GM18502 (cell line): ENCODE results near the gene BTBD9.
A peak's percentile ranks its signal among the peaks of the same experiment; 100 is the strongest.

ENCODE experiments used
- ATAC-seq: cut with Tn5 transposase; IDR thresholded peaks from one replicate; pipeline ENCODE4 v1.9.1; 2021; ENCODE audit warnings: mild to moderate bottlenecking; ENCODE audit not compliant: unreplicated experiment, poor library complexity

The BTBD9 gene

GRCh38 chr6:38319256-38320212 lies 320.2 kb downstream of the BTBD9 start:
- ATAC-seq = no peak

DNA sequence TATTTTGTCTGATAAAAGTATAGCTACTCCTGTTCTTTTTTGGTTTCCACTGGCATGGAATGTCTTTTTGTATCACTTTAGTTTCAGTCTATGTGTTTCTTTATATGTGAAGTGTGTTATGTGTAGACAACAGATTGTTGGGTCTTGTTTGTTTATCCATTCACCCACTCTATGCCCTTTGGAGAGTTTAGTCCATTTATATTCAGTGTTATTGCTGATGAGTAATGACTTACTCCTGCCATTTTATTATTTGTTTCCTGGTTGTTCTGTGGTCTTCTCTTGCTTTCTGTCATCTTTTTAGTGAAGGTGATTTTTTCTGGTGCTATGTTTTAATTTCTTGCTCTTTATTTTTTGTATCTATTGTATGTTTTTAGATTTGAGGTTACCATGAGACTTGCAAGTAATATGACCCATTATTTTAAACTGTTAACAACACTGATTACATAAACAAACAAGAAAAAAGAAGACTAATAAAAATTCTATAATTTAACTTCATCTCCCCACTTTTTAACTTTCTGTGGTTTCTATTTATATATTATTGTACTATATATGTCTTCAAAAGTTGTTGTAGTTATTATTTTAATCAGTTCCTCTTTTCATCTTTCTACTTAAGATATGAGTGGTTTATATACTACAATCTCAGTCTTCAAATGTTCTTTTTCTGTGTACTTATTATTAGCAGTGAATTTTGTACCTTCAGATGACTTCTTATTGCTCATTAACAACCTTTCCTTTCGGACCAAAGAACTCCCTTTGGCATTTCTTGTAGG lies 323.4 kb downstream of the BTBD9 start:
- ATAC-seq = peak; percentile 71

DNA sequence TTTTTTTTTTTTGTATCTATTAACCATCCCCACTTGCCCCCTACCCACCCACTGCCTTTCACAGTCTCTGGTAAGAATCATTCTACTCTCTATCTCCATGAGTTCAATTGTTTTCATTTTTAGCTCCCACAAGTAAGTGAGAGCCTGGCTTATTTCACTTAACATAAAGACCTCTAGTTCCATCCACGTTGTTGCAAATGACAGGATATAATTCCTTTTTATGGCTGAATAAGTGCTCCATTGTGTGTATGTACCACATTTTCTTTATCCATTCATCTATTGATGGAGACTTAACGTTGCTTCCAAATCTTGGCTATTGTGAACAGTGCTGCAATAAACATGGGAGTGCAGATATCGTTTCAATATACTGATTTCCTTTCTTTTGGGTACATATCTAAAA lies 328.5 kb downstream of the BTBD9 start:
- ATAC-seq = no peak

GRCh38 chr6:38310061-38310460 lies 329.7 kb downstream of the BTBD9 start:
- ATAC-seq = no peak

DNA sequence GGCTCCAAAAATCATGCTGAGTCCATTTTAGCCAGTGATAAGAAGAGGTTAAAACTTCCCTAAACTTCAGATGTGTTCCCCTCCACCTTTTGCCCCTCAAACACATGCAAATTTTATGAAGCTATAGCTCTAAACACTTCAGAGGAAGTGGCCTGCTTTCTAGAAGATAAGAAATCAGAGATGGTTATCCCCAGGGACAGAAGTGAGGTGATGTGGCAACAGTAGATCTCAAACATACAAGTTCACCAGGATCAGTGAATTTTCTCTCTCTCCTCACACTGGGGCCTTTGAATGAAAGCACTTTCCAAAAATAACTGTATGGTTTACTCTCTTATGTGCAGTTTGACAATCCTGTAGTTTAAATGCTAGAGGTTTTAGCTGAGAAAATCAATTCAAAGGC lies 332.0 kb downstream of the BTBD9 start:
- peak; percentile 85 for ATAC-seq

- no peak for ATAC-seq
Measured at GRCh38 chr6:38306931-38307330, 332.8 kb downstream of the BTBD9 start.

- ATAC-seq = no peak
Measured at GRCh38 chr6:38305995-38306681, 333.6 kb downstream of the BTBD9 start.

- ATAC-seq = no peak
Measured at GRCh38 chr6:38302838-38303237, 336.9 kb downstream of the BTBD9 start.

- ATAC-seq = no peak
Measured at GRCh38 chr6:38302081-38302480, 337.6 kb downstream of the BTBD9 start.

GRCh38 chr6:38290133-38290799 lies 349.5 kb downstream of the BTBD9 start:
- no peak for ATAC-seq

GRCh38 chr6:38287487-38287886 lies 352.2 kb downstream of the BTBD9 start:
- ATAC-seq = no peak

DNA sequence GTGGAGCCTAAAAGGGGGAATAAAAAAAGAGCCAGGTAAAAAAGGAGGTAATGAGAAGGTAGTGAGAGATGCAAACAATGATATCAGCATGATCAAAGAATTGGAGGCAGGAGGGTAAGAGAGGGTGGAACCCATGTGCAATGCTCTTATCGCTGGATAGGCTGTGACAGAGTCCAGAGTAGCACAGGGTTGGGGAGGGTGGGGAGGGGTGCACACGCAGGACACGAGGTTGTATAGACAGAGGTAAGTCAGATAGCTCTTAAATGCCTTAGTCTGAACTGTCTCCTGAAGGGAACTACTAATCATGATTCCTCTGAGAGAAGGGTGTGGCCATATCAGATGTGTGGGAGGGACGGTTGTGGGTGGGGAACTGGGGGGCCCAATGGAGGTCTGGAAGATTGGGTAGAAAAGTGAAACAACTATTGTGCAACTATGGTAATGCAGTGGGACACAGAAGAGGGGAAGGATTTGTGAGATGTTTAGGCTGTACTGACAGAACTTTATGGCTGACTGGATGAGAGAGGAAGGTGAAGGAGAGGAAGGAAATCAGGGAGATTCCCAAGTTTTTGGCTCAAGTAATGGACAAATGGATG lies 354.8 kb downstream of the BTBD9 start:
- ATAC-seq = no peak

DNA sequence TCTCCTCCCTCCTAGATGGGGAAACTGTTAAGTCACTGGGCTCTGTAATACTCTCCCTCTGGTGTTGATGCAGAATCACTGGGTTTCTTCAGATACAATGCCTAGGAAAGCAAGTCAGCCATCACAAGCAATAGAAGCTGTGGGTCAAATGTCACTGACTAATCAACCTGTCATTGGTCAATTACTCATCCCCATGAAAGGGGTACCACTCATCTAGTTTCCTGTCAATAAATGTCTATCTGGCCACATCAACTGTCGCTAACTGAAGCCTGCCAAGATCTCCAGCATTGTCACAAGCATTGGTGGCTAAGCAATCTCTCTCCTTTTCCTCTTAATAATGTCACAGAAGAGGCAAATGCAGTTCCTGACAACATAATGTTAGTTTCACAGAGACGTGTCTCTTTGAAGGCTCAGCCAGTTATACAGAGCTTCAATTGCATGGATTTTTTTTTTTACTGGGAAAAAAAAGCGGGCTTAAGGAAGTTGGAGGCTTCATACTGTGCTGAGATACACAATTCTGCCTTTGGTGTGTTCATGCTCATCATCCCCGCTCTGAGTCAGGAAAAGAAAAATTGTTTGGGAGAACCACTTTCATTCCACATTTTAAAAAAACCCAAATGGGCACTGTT lies 355.9 kb downstream of the BTBD9 start:
- no peak for ATAC-seq

GRCh38 chr6:38282911-38283310 lies 356.8 kb downstream of the BTBD9 start:
- no peak for ATAC-seq

DNA sequence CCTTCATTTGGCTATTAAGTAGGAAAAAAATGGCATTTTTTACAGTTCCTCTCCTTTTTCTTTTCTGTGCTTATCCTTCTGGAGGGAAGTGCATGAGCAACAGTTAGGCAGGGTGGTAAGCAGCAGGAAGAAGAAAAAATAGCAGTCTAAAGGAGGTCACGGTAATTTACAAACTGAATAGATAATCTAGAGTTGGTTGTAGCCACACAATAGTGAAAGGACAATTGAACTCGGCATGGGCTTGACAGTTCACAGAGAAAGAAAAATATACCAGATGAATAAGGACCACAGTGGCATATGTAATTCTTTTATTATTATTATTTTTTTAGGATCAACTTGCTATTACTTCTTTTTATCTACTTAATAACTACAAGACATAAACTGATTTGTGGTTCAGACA lies 358.6 kb downstream of the BTBD9 start:
- no peak for ATAC-seq

DNA sequence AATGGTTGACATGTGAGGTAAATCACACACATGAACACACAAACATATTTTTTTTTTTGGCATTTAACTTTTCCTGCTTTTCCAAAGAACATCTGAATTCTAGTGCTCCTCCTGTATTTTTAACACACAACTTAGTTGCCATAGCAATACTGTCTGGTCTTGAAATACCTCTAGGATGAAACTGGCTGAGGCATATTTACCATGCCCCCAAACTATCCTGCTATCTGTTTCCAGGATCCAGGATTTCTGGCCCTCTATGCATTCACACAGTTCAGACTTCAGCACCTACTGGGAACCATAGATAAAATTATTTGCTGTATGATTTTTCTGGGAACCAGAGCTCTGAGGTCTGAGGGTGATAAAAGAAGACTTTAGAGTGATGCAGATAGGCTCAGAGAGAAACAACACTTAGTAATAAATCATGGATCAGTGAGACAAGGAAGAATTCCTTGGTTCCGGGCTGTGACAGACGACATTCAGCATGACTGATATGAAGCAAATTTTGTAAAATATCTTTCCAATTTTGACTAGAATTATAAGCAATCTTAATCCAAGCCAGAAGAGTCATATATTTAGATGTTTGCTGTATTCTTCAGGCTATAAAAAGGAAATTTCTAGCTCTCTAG lies 359.7 kb downstream of the BTBD9 start:
- no peak for ATAC-seq

GRCh38 chr6:38279423-38279822 lies 360.3 kb downstream of the BTBD9 start:
- ATAC-seq = no peak

DNA sequence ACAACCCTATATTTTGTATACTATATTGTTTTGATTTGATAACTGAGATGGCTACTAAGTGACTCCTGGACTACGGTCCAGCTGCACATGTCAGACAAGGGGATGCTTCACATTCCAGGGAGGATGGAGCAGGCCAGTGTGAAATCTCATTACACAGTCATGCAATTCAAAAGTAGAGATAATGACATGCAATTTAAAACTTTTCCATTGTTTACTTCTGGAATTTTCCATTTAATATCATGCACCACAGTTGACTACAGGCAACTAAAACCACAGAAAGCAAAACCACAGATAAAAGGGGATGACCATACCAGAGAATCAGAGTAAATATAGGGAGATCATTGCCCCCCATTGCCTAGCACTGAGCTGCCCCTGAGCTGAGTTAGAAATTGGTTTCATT lies 366.4 kb downstream of the BTBD9 start:
- no peak for ATAC-seq

DNA sequence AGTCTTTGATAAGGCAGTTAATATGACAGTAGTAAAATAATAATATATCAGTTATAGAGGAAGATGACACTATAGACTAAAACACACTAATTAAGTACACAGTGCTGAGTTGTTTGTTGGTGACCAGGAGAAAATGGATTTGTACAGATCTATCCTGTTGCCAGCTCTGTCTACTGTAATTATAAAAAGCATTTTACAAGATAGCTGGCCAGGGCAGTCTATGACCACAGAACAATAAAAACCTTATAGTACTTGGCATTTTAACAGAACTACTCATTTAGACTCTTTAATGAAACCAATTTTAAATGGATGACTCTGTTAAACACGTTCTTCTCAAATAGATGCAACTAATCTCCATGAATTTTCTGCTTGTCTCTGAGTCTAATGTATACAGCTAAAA lies 367.5 kb downstream of the BTBD9 start:
- ATAC-seq = no peak
